NCI-H345 treated with DMSO at 0.1 percent for 48 hours (cell line): ENCODE measurements around the gene COQ9.
A peak's percentile ranks its signal among the peaks of the same experiment; 100 is the strongest.
"Not testable (repeated sequence)": the region's sequence is repeated elsewhere in the genome, so short reads cannot be mapped to it uniquely, and the experiment has no call there.

Experiments used
- DNase-seq: peaks from one replicate; lab custom pipeline; 2025; ENCODE audit not compliant: unreplicated experiment; lab: John Stamatoyannopoulos, UW

Gene COQ9, protein sequence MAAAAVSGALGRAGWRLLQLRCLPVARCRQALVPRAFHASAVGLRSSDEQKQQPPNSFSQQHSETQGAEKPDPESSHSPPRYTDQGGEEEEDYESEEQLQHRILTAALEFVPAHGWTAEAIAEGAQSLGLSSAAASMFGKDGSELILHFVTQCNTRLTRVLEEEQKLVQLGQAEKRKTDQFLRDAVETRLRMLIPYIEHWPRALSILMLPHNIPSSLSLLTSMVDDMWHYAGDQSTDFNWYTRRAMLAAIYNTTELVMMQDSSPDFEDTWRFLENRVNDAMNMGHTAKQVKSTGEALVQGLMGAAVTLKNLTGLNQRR

DNA sequence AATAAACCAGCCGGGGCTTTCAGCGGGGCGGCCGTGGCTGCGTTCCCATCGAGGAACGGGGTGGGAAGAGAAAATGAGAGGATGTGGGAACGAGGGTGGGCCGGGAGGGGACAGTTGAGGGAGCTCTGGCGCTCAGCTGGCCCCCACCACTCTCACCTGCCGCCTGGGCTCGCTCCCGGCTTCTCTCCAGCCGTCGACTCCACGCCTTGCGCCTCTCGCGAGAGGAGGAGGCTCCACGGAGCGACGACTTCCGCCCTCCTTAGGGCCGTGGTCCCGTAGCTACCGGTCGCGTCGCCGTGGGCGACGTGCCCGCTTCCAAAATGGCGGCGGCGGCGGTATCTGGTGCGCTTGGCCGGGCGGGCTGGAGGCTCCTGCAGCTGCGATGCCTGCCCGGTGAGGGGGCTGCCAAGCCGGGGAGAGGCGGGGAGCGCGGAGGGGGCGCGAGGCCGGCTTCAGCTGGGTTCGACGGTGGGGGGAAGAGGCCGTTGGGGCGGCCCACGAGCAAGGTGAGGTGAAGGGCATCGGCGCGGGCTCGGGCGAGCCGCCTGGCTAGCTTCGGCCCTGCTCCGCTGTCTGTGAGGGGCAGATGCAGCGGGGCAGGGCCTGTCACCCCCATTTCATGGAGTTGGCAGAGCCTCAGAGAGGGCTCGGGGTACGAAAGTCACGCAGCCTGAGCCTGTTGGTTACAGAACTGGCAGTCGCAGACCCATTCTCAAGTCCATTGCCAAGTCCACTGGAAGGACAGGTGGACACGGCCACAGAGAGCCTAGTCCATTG lies at the start of gene COQ9, which contains the start of gene CIAPIN1:
COQ9 (plus strand) TSS at position 294 of the 777 bp plus-strand sequence; CDS start at position 321, 27 bp downstream.
CIAPIN1 (minus strand) TSS at position 200 of the 777 bp plus-strand sequence. CDS start 6,457 bp downstream, outside the sequence.
- peak; percentile 64 for DNase-seq

DNA sequence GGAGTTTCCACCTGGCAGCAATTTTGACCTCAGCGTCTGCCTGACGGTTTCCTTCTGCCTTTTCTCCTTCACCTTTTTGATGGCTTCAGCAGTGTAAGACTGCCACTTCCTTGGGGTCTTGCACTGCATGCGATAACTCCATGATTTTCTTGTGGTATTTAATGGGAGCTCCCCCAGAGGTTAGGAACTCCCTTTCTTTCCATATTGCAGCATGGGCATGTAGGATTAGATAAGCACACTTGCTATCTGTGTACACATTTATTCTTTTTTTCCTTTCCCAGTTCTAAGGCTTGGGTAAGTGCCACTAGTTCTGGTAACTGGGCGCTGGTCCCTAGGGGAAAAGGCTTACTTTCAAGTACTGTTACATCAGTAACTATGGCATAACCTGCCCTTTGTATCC lies 49.8 kb upstream of the COQ9 start:
- not testable (repeated sequence) for DNase-seq

DNA sequence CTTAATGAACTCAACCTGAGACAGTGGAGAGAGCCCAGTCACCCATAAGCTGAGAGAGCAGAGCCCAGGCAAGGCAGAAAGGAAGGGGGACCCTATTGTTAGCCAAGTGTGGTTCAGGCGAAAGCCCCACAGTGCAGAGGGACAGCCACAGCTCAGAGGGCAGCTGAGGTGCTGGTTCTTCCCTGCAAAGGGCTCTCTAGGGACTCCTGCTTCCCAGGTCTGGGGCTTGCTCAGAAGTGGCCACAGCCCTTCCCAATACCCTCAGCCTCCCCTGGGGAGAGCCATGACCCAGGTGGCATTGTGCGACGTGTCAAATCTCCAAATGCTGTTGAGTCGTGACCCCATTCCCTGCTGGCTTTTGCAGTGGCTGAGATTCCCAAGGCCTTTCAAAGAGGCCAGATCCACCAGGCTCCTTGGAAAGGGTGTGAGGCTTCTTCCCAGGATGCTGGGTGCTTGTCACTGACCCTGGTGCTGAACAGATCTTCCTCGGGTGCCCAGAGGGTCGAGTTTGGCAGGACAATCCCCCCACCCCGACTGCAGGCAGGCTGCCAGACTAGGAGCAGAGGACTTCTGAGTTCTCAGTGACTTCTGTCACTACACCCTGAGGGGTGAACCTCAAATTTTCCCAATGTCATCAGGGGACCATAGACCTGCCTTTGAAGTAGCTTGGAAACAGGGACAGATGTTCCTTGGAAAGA lies 45.2 kb upstream of the COQ9 start:
- DNase-seq: no peak

DNA sequence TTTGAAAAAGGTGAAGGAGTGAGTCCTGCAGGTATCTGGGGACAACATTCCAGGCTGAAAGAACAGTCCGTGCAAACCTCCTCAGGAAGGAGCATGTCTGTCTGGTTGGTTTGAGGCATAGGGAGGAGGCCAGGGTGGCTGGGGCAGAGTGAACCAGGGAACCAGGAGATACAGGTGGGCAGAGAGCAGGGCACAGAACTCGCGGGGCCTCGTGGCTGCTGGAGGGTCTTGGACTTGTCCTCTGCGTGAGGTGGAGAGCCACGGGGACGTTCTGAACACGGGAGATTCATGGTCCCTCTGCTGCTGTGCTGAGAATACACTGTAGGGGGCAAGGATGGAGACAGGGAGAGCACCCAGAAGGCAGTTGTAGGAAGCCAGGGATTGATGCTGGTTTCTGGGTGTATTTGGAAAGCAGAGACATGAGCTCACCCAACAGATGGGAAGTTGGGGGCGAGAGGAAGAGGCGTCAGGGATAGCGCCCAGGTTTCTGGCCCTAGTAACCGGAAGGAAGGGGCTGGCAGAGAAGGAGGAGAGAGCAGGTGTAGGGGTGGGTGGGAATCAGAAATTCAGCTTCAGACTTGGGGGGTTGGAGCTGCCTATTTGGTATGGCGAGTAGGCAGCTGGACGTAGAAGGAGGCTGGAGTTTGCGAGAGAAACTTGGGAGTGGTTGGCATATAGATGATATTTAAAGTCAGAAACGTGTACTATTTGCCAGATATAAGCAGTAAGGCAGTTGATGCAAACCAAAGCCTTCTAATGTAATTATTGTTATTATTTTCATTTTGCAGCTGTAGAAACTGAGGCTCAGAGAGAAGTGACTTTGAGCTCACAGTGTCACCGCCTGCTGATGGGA lies 43.1 kb upstream of the COQ9 start, which contains the start of gene CCL17:
CCL17 (plus strand) TSS at position 803 of the 853 bp plus-strand sequence. CDS start 9,166 bp downstream, outside the sequence.
- no peak for DNase-seq

DNA sequence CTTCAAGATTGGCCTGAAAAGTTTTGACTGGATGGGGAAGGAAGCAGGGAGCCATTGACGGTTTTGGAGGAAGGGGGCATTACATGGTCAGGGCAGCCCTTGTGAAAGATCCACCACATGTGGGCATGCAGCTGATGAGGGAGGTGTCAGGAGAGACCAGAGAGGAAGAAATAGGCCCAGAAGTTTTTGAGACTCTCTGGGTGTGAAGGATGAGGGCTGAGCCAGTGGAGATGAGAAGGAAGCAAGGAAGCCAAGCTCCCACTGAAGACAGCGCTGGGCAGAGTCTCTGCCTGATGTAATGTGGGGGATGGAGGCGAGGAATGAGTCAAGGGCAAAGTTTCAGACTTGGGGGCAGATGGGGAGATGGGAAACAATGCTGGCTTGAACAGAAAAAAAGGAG lies 42.2 kb upstream of the COQ9 start:
- DNase-seq: no peak

DNA sequence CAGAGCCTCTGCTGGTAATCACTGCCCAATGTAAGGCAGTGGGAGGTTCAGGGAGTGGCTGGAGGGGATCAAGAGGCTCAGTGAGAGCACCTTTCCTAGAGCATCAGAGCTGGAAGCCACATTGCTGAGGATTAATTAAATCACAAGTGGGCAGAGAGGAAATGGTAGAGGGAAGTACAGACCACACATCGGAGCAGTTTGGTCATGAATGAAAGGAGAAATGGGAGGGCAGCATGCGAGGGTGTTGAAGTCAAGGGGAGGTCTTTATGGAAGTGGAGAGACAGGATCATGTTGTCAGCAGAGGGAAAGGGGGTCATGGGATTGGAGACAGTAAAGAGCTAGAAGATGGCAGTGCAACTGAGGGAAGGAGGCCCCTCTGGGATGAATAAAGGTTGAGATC lies 40.4 kb upstream of the COQ9 start:
- no peak for DNase-seq

DNA sequence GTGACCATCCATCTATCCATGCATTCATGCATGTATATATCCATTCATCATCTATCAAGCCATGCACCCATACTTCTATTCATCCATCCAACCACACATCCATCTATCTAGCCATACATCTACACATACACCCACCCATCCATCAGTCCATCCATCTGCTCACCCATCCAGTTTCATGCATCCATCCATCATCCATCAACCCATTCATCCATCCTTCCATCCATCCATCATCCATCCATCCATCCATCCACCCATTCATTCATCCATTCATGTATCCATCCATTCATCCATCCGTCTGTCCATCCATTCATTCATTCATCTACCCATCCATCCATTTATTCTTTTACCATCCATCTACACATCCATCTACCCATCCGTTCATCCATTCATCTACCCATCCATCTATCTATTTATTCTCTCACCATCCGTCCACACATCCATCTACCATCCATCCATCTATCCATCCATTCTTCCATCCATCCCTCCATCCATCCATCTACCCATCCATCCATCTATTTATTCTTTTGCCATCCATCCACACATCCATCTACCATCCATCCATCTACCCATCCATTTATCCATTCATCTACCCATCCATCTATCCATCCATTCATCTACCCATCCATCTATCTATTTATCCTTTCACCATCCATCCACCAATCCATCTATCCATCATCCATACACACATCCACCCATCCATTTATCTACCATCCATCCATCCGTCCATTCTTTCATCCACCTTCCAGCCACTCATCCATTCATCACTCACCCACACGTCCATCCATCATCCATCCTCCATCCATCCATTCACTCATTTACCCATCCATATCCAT lies 39.5 kb upstream of the COQ9 start:
- DNase-seq: no peak

DNA sequence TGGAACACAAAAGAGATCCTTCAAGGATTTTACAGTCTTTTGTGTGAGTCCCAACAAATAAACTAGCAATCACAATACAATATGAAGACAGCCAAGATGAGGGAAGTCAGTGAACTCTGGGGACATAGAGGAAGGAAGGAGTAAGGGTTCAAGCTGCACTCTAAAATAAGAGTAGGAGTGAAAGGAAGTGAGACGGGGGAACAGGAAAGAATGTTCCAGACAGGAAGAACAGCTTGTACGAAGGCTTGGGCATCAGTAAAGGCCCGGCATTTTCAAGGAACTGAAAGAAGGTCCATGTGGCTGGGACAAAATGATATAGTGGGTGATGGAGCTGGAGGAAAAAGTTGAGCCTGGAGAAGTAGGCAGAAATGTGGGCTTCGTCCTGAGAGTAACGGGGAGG lies 38.2 kb upstream of the COQ9 start:
- no peak for DNase-seq

DNA sequence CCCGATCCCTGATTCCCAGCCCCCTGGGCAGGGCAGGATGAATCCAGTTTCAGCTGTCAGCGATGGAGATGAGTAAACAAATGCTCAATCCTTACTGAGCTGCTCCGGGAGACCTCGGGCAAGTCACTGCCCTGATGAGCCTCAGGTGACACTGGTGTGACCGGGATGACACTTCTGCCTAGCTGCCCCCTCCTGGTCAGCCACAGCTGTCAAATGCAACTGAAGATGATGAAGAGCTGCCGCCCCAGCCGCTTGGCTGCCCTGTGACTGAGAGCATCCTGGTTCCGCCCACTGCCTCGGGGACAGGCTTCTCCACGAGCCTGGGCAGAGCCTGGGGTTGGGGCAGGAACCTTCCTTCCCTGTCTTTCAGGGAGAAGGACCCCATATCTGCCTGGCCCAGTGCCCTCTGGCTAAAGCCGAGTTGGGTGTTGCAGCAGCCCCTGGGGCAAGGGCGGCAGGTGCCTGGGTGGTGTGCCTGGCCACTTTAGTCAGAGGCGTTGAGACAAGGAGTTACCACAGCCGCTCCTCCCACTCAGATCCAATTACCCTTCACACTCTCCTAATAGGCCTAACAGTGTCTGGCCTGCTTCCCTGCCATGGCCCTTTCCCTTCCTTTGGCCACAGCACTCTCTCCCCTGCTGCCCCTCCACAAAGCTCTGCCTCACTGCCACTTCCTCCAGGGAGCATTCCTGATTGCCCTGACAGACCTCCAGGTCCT lies 37.2 kb upstream of the COQ9 start:
- DNase-seq: no peak

DNA sequence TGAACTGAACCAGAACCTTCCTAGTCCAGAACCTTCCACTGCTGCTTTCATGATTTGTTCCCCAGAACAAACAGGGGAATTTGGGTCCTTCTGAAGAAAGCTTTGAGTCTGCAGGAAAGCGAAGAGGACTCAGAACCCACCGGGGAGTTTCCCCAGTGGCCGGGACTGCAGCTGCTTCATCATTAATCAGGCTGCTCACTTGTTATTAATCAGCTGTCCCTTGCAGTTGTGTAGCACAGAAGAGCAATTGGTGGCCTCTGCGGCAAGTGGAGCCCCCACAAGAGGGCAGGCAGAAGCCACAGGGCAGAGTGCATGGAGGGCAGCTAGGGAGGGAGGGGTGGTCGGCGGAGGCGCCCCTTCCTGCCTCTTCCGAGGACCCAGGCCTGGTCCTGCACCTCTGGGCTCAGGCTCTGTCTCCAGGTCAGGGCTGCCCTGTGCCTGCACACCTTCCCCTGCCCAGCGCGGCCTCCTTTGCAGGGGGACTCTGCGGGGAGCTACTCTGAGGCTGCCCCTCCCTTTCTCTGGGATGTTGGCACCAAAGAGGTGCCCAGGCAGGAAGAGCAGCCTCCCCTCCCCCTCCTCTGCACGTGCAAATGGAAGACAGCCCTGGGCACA lies 35.8 kb upstream of the COQ9 start:
- no peak for DNase-seq

DNA sequence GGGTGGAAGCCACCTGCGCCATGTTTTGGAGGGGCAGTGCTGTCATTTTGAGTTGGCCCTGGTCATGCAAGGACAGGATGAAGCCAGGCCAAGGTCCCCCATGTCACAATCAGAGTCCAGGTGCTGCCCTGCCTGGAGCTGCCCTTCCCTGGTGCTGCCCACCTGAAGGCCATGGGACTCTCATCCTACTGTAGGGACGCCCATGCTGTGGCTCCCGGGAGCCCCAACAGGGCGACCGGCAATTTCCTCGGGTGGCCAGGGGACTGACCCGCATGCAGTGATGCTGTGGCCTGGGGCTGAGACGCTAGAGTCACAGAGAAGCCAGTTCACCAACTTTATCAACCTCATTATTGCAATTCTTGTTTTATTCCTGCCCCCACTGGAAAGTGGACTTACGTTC lies 34.7 kb upstream of the COQ9 start:
- no peak for DNase-seq

DNA sequence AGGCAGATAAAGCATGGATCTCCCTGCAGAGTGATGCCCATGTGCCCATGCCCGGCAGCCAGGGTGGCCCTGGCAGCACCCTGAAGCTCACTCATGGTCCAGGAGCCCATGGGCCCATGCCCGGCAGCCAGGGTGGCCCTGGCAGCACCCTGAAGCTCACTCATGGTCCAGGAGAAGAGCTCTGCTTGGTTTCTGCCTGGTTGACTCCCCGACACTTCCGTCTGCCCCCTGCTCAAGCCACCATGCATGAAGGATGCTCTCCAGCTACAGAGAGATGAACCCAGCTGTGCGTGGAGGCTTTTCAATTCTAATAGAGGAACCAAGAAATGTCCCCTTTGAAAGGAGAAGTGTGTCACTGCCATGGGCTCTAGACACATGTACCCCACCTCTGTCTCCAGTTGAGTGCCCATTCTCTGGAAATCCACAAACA lies 34.0 kb upstream of the COQ9 start:
- DNase-seq: no peak

DNA sequence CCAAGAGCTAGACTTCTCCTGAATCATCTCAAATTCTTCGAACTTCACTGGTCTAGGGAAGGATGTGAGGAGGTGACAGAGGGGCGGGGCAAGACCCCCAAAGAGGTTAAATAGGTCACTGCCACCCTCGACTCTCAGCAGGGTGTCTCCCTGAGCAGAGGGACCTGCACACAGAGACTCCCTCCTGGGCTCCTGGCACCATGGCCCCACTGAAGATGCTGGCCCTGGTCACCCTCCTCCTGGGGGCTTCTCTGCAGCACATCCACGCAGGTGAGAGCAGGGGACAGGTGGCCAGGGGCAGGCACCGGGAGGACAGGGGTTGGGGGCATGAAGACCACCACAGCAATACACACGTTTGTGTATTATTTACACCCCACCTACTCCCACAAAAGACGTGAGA lies 33.5 kb upstream of the COQ9 start:
- DNase-seq: no peak

DNA sequence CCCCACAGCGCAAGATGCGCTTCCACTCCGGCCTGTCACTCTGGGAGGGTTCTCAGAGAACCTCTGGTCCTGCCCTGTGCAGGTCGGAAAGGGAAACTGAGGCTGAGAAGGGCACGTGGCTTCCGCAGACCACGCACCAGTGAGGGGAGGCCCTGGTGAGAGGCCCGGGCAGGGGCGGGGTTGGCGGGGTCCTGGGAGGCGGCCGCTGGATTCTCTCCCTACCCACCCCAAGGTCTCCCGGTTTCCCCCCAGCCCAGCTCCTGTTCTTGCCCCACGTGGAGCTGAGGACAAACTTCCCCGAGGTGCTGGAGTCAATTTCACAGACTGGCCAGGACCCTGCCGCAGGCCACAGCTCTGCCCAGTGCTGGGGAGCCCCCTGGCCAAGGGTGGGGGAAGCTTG lies 31.2 kb upstream of the COQ9 start:
- DNase-seq: no peak

DNA sequence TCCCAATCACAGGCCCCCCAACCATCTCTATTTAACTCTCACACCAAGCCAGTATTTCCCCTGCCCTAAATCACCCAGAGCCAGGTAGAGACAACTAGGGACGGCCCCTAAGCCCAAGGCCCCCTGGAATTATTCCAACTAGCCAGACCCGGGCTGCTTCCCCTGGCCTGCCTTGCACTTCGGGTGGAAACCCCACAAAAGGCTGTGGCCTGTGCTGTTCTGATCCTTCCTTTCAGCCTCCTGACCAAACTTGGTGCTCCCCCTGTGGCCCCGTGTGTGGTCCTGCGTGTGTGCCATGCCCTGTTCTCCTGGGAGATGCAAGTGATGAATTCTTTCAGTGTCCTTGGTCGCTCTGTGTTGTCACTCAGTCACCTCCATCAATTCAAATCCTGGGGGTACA lies 27.8 kb upstream of the COQ9 start:
- no peak for DNase-seq

DNA sequence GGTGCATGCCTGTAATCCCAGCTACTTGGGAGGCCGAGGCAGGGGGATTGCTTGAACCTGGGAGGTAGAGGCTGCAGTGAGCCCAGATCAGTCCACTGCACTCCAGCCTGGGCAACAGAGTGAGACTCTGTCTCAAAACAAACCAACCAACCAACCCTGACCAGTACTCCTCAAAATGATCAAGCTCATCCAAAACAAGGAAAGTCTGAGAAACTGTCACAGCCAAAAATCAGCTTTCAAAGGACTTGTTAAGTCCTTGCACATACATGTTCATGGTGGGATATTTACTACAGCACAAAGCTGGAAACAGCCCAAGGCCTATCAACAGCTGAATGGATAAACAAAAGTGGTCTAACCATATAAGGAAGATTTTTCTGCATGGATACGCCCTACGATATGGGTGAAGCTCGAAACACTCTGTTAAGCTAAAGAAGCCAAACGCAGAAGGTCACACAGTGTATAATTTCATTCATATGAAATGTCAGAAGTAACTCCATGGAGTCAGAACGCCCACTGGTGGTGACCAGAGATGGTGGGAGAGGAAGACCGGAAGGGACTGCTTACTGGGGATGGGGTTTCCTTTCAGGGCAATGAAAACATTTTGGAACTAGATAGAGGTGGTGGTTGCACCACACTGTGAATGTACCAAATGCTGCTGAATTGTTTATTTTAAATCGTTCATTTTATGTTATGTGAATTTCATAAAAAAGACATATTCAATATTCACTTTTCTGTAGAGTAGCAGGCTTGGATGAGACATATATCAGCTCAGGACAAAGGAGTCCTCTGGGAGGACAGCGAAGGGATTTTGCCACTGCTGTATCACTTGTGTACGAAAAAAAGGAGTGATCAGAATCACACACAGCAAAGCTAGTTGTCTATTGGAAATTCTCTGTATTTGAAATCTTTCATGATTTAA lies 25.0 kb upstream of the COQ9 start:
- no peak for DNase-seq

DNA sequence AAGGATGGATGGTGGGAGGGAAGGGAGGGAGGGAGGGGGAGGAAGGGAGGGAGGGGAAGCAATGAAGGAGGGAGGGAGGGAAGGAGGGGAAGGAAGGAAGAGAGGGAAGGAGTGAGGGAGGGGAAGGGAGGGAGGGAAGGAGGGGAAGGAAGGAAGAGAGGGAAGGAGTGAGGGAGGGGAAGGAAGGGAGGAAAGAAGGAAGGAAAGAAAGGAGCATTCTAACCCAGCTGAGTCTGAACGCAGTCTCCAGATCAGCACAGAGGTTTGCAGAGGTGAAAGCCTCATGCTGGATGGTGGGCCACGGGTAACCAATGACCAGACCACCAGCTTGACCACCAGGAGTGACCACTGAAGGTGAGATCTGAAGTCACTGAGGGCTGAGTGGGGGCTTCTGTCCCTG lies 24.1 kb upstream of the COQ9 start:
- no peak for DNase-seq

DNA sequence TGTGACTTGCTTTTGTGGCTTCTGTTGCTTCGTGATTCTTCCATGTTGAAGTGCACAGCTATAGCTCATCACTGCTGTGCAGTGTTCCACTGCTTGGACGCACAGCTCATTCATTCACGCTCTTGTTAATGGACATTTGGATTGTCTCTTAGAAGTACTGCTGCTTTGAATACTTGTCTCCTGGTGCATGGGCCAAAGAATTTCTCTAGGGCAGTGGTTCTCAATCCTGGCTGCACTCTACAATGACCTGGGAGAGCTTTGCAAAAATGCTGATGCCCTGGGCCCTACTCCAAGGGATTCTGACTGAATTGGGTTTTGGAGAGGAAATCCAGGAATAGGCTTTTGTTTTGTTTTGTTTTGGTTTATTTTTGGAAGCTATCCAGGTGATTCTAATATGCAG lies 22.7 kb upstream of the COQ9 start:
- DNase-seq: no peak
